PC-9 (cell line): ENCODE measurements around the gene EDN2. TPM values are rescaled to one million over a fixed set of nuclear protein-coding genes. Genes with fewer than 3 reads are reported as not detected.

Experiments
- BruUV-seq: library from RNA; stranded (reverse); fragments of 400-500 nt; replicated peaks from 2 replicates; lab custom pipeline; 2021; lab: Mats Ljungman, UMichigan
- CTCF ChIA-PET: fragments of 300-600 bp; sonication (Branson Sonifier 250); formaldehyde crosslinking; loops from one replicate; lab custom pipeline; 2022; ENCODE audit warnings: antibody characterized with exemption; lab: Charles Lee
- POLR2A ChIA-PET: fragments of 300-600 bp; sonication (Branson Sonifier 250); formaldehyde crosslinking; loops from one replicate; lab custom pipeline; 2022; ENCODE audit warnings: antibody characterized with exemption; ENCODE audit not compliant: unreplicated experiment; lab: Charles Lee
- DNase-seq, 2 experiments: peaks; one replicate each; pipeline versions ENCODE4 v3.0.0 to v3.0.0-alpha.2; 2015 to 2022; ENCODE audit warnings: mixed read lengths in 1 of 2
- H2AFZ ChIP-seq: fragments of 200-600 bp; sonication (generic); 2 replicates; pipeline ENCODE4 v1.8.1; 2017; ENCODE audit warnings: antibody characterized with exemption
- H3F3A ChIP-seq: fragments of 200-600 bp; sonication (generic); 2 replicates; pipeline ENCODE4 v1.8.1; 2017; ENCODE audit warnings: antibody characterized with exemption, mild to moderate bottlenecking, low read depth; ENCODE audit not compliant: insufficient read depth
- H3K27ac ChIP-seq: fragments of 200-600 bp; sonication (generic); 2 replicates; pipeline ENCODE4 v1.6.1; 2016; ENCODE audit warnings: mixed run types
- H3K27me3 ChIP-seq: fragments of 200-600 bp; sonication (generic); 2 replicates; pipeline ENCODE4 v1.6.1; 2016; ENCODE audit warnings: low read depth, mixed run types; ENCODE audit not compliant: insufficient read depth
- H3K36me3 ChIP-seq: fragments of 200-600 bp; sonication (generic); 2 replicates; pipeline ENCODE4 v1.6.1; 2016; ENCODE audit warnings: low read depth, mixed run types
- H3K4me1 ChIP-seq: fragments of 200-600 bp; sonication (generic); replicated peaks from 2 replicates; pipeline ENCODE4 v1.6.1; 2016; ENCODE audit warnings: mixed run types; ENCODE audit not compliant: insufficient read depth
- H3K4me2 ChIP-seq: fragments of 200-600 bp; sonication (generic); 2 replicates; pipeline ENCODE4 v1.6.1; 2017; ENCODE audit warnings: mixed run types
- H3K4me3 ChIP-seq: fragments of 200-600 bp; sonication (generic); 2 replicates; pipeline ENCODE4 v1.6.1; 2016; ENCODE audit warnings: mixed run types
- H3K79me2 ChIP-seq: fragments of 200-600 bp; sonication (generic); 2 replicates; pipeline ENCODE4 v1.6.1; 2017; ENCODE audit warnings: low read depth, mixed run types
- H3K9me2 ChIP-seq: fragments of 200-600 bp; sonication (generic); 2 replicates; pipeline ENCODE4 v1.8.1; 2017; ENCODE audit warnings: mild to moderate bottlenecking; ENCODE audit not compliant: insufficient read depth
- H3K9me3 ChIP-seq: fragments of 200-600 bp; sonication (generic); 2 replicates; pipeline ENCODE4 v1.8.1; 2016; ENCODE audit warnings: low read depth; ENCODE audit not compliant: insufficient read depth
- H4K20me1 ChIP-seq: fragments of 200-600 bp; sonication (generic); 2 replicates; pipeline ENCODE4 v1.8.1; 2017; ENCODE audit not compliant: insufficient read depth
- EZH2 ChIP-seq: fragments of 200-600 bp; sonication (generic); IDR thresholded peaks from 2 replicates; pipeline ENCODE4 v1.8.0; 2017; ENCODE audit warnings: antibody characterized with exemption, low read depth
- intact Hi-C: fragments of 100-400 bp; cut with micrococcal nuclease; formaldehyde crosslinking; loops from one replicate; pipeline ENCODE4 v1.10.0; 2022; ENCODE audit not compliant: unreplicated experiment
- total RNA-seq: library from RNA; stranded (reverse); gene quantifications from 2 replicates; pipeline ENCODE4 v1.2.3, GENCODE V29; 2021
- TF ChIP-seq, protein P1 (sequence below): fragments of 200-600 bp; sonication (generic); conservative IDR thresholded peaks from 2 replicates; pipeline ENCODE4 v1.6.1; 2017; ENCODE audit warnings: mixed run types, antibody characterized with exemption, mild to moderate bottlenecking, moderate library complexity

EDN2 gene
- total RNA-seq, 1 experiment from 2014 or later: 0.48 TPM

GRCh38 chr1:41525891-41526587, 41.6 kb upstream of the EDN2 start:
- BruUV-seq: no TSS peak
- TF ChIP-seq EZH2: no peak
- TF ChIP-seq, protein P1, sequence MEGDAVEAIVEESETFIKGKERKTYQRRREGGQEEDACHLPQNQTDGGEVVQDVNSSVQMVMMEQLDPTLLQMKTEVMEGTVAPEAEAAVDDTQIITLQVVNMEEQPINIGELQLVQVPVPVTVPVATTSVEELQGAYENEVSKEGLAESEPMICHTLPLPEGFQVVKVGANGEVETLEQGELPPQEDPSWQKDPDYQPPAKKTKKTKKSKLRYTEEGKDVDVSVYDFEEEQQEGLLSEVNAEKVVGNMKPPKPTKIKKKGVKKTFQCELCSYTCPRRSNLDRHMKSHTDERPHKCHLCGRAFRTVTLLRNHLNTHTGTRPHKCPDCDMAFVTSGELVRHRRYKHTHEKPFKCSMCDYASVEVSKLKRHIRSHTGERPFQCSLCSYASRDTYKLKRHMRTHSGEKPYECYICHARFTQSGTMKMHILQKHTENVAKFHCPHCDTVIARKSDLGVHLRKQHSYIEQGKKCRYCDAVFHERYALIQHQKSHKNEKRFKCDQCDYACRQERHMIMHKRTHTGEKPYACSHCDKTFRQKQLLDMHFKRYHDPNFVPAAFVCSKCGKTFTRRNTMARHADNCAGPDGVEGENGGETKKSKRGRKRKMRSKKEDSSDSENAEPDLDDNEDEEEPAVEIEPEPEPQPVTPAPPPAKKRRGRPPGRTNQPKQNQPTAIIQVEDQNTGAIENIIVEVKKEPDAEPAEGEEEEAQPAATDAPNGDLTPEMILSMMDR: no peak
- intact Hi-C loops: no loop called here
- H3K36me3 ChIP-seq: no peaks in the 10 kb centered on the region
- no peaks in the 10 kb centered on the region for H3K79me2 ChIP-seq
- no peak overlapping the region for H2AFZ ChIP-seq
- no peak overlapping the region for H3K27ac ChIP-seq
- peaks cover 7% of the 10 kb centered on the region; the same call in 1 of the 2 replicates for H3F3A ChIP-seq
- H3K27me3 ChIP-seq: no peaks in the 10 kb centered on the region
- CTCF ChIA-PET: no interaction called here
- no peaks in the 10 kb centered on the region for H4K20me1 ChIP-seq
- no peaks in the 10 kb centered on the region for H3K4me1 ChIP-seq
- no peaks in the 10 kb centered on the region for H3K9me3 ChIP-seq
- no peak overlapping the region for H3K4me2 ChIP-seq
- DNase-seq: no peak
- no peaks in the 10 kb centered on the region for H3K9me2 ChIP-seq
- no peak overlapping the region for H3K4me3 ChIP-seq
- POLR2A ChIA-PET: no interaction called here

GRCh38 chr1:41524676-41525675, 40.5 kb upstream of the EDN2 start:
- TF ChIP-seq, protein P1: no peak
- no peak for TF ChIP-seq EZH2
- POLR2A ChIA-PET: no interaction called here
- no peak overlapping the region for H3K4me3 ChIP-seq
- no peak overlapping the region for H2AFZ ChIP-seq
- no peaks in the 10 kb centered on the region for H3K4me1 ChIP-seq
- H3K9me3 ChIP-seq: no peaks in the 10 kb centered on the region
- no peaks in the 10 kb centered on the region for H3K36me3 ChIP-seq
- no peaks in the 10 kb centered on the region for H3K9me2 ChIP-seq
- no peak overlapping the region for H3K27ac ChIP-seq
- no TSS peak for BruUV-seq
- no peaks in the 10 kb centered on the region for H4K20me1 ChIP-seq
- peaks cover 7% of the 10 kb centered on the region; the same call in 1 of the 2 replicates for H3F3A ChIP-seq
- no peaks in the 10 kb centered on the region for H3K79me2 ChIP-seq
- CTCF ChIA-PET: no interaction called here
- intact Hi-C loops: no loop called here
- no peak overlapping the region for H3K4me2 ChIP-seq
- DNase-seq: no peak
- no peaks in the 10 kb centered on the region for H3K27me3 ChIP-seq

- Histone ChIP-seq H3K4me1 (no peaks in the 10 kb centered on the region), H3K4me2 (no peak overlapping the region), H3K36me3 (no peaks in the 10 kb centered on the region), H4K20me1 (no peaks in the 10 kb centered on the region), H3K9me3 (no peaks in the 10 kb centered on the region), H2AFZ (no peak overlapping the region), H3K27ac (no peak overlapping the region), H3K4me3 (no peak overlapping the region), H3K79me2 (no peaks in the 10 kb centered on the region), H3K9me2 (no peaks in the 10 kb centered on the region), H3F3A (peaks cover 7% of the 10 kb centered on the region; the same call in 1 of the 2 replicates), H3K27me3 (no peaks in the 10 kb centered on the region)
- ChIA-PET CTCF (no interaction called here), POLR2A (interaction anchor here (0.5 kb wide), 1 partner anchor 43 kb away, joined by 3 read pairs; no protein-coding TSS in a partner anchor)
- no peak for DNase-seq
- TF ChIP-seq EZH2: no peak
- BruUV-seq: no TSS peak
- intact Hi-C loops: no loop called here
Measured at GRCh38 chr1:41523949-41524675, 39.6 kb upstream of the EDN2 start.
